GM18502 (cell line): ENCODE measurements around the gene RSRP1.
"Not testable (repeated sequence)": the region's sequence is repeated elsewhere in the genome, so short reads cannot be mapped to it uniquely, and the experiment has no call there.

Experiments
- ATAC-seq: cut with Tn5 transposase; IDR thresholded peaks from one replicate; pipeline ENCODE4 v1.9.1; 2021; ENCODE audit warnings: mild to moderate bottlenecking; ENCODE audit not compliant: unreplicated experiment, poor library complexity

The RSRP1 gene, protein sequence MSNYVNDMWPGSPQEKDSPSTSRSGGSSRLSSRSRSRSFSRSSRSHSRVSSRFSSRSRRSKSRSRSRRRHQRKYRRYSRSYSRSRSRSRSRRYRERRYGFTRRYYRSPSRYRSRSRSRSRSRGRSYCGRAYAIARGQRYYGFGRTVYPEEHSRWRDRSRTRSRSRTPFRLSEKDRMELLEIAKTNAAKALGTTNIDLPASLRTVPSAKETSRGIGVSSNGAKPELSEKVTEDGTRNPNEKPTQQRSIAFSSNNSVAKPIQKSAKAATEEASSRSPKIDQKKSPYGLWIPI

DNA sequence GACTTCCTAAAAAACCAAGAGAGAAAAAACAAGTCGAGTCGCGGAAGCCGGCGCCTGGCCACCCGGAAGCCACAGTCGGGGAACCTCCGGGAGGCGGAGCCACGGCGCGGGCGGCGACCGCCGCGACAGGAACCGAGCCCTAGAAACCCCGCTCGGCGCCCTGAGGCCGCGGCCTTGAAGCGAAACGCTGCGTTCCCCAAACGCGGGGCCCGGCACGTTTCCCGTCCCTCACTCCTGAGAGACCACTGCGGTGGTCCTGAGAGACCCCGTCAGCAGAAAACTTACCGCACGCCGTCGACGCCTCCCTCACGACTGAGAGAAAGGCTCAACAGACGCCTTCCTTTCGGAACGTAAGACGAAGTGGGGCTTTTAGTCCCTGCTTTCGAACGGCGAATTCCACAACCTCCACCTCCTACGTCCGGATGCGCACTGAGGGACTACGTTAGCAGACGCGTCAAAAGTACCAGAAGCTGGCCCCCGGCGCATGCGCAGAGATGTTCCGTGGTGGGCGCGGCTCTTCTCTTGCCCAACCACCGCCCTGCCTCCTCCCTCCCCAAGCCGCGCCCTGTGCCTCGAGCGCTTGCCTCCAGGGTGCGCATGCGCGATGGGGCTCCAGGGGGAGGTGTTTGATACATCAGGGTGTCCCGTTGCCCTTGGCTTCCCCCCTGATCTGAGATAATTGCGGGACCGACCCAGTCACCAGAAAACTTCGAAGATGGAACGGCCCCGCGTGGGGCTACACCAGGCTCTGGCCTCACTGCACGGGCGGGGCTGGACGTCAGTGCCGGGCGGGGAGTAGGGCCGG lies at the start of gene RSRP1:
Gene RSRP1 (minus strand): TSS at position 431 of the 805 bp plus-strand sequence. CDS start 491 bp downstream, outside the sequence.
- ATAC-seq, result peak; percentile 85

DNA sequence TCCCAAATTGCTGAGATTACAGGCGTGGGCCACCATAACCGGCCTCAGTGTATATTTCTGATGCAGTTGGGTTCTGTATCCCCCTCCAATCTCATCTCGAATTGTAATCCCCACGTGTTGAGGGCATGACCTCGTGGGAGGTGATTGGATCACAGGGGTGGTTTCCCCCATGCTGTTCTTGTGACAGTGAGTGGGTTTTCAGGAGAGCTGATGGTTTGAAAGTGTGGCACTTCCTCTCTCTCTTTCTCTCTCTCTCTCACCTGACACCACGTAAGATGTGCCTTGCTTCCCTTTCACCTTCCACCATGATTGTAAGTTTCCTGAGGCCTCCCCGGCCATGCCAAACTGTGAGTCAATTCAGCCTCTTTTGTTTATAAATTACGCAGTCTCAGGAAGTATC lies 49.2 kb upstream of the RSRP1 start:
- not testable (repeated sequence) for ATAC-seq

DNA sequence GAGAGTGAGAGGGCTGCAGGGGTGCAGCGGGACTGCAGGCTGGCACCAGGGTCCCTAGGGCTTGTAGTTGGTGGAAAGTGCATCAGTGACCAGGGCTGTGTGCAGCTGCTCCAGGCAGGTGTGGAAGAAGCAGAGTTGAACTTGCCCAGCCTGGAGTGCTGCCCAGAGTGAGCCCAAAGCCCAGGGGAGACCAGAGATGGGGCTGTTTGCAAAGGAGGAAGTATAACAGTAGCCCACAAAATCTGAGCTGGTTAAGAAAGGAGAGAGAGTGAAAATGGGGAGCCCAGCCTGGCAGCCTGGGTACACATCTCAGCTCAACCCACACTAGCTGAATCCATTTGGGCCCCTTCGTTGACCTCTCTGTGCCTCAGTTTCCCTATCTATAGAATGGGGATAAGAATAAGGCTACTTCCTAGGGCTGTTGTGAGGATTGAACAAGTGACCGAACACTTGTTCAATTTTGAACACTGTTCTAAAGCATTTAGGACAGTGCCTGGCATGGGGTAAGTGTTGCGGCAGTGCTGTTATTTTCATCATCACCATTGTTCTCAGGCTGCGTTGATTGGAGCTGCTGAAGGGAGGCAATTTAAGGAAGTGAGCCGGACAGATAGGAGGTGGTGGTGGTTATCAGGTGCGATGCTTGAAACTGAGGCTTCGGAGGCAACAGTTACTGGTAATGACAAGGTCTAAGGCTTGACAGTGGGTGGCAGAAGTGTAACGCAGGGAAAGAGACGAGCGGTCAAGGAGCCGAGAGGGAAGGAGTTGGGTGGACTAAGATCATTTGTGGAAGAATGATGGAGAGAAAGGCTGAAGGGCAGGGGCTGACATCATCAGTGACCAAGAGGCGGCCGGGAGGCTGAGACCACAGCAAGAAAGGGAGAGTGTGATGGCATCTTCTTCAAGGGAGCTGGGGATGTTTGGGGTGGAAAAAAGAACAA lies 47.9 kb upstream of the RSRP1 start:
- not testable (repeated sequence) for ATAC-seq

DNA sequence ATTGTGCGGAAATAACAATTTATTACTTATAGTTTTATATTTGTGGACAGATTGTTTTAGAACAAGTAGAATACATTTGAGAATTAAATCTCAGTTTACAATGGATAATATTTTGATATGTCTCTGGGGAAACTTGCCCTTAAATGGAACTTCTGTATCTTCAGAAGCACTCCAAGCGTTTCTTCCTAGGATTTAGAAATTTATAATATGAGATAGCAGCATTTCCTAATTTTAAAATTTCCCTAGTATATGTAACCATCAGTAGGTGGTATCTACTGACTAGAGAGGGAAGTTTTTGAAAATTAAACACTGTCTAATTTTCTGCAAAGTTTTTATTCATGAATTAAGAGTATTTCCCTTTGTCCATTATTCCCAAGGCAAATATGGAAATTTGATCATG lies 46.2 kb upstream of the RSRP1 start:
- ATAC-seq, result not testable (repeated sequence)

DNA sequence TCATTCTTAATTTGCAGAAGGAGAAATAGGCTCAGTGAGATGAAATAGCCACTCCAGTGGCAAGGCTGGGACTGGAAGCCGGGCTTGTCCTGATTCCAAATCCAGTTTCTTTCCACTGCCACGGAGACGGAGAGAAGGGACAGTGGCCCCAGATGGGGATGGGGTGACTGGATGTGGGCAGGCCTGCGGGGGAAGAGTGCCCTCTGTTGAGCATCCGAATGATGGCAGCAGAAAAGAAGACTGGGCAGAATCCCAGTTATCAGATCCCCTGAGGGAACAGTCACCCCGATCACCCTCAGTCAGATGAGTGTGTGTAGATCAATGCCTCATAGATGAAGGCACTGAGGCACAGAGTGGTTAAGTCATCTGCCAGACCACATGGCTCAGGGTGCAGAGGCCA lies 42.8 kb upstream of the RSRP1 start:
- not testable (repeated sequence) for ATAC-seq

DNA sequence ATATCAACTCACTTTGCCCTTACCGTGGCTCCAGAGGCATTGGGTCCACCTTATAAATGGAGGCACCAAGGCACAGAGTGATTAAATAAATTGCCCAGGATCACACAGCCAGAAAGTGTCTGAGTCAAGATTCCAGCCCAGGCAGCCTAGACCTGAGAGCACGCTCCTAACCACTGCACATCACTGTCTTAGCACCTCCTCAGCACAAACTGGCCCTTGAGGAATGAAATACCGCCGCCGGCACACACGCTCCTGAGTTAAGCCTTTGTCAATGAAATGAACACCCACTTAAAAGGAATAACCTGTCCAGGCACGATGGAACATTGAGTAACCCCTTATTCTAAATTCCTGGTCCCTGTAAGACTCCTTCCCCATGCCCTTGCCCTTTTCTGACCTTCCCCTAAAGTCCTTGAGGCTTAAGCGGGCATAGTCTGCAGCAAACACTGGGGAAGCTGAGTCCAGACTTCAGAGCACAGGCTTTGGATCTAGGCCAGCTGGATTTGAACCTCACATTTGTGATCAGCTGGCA lies 41.4 kb upstream of the RSRP1 start:
- ATAC-seq, result not testable (repeated sequence)

DNA sequence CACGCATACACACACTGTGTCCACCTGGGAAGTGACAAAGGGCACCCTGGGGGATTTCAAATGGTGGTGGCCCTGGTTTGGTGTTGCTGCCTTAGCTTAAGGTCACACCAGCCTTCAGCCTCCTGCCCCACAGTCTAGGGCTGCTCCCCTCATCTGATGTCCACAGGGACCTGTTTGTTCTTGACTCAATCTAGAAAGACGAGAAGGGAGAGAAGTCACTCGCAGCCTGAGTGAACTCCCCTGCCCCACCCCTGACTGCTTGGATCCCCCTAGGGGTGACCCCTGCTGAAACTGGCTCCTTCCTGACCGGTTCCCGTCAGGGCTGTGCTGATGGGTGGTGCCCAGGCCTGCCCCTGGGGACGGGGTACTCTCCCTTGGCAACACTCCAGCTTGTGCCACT lies 39.9 kb upstream of the RSRP1 start:
- not testable (repeated sequence) for ATAC-seq

DNA sequence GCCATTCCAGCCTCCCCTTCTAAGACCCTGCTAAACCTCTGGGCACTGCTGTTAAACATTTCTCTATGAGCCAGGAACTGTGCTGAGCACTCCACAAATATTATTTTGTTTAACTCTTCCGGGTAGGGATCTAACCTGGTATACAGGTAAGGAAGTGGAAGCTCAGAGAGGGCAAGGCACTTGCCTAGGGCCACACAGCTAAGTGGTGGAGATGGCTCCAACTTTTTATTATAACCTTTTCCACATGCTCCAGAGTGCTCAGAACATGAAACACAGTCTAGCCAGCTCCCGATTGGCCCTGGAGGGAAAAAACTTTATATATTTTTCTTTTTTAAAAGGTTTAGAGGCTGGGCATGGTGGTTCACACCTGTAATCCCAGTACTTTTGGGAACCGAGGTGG lies 38.6 kb upstream of the RSRP1 start:
- ATAC-seq, result not testable (repeated sequence)

DNA sequence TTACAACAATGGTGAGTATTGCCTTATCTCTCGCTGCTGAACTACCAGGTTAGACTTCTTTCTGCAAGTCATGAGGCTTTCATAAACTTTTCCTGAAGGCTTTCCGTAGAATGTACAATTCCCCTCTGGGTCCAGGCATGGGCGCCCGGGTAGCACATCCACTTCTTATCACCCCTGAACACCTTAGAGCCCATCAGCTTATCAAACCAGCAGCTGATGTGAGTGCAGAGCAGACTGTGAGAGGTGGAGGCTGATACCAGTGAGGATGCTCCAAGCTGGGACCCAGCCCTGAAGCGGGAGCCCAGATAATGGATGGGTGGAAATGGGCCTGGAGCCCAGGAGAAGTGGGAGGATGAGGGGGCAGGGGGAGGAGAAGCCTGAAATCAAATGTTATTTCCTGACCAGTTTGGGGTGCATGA lies 32.4 kb upstream of the RSRP1 start:
- ATAC-seq, result not testable (repeated sequence)

DNA sequence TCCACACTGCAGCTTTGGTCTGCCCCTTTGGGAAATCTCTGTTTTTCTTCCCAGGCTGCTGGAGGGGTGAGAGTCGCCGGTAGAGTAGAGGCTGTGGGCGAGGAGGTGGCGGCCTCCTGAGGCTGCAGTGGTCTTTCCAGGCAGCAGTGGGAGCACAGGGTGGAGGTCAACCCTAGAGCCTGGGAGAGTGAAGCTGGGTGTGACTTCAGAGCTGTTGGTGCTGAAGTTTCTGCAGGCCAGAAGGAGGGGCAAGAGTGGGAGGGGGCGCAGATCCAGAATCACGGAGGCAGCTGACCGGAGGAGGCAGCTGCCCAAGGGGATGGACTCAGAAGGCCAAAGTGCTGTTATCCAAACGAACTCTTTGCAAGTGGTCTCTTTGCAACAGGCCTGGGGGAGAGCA lies 31.5 kb upstream of the RSRP1 start:
- ATAC-seq, result not testable (repeated sequence)

DNA sequence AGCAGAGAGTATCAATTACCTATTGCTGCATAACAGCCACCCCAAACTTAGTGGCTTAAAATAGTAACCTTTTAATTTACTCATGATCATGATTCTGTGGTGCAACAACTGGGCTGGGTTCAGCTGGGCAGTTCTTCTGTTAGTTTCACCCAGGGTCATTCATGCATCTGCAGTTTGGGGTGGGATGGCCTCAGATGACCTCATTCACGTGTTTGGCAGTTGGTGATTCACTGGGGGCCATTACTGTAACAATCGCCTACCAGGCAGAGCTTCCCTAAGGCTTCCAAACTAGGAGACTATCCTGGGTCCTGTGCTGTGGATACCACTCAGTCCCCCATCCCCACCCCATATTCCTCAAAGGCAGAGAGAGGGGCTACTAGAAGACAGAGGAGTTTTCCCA lies 31.1 kb upstream of the RSRP1 start:
- not testable (repeated sequence) for ATAC-seq

DNA sequence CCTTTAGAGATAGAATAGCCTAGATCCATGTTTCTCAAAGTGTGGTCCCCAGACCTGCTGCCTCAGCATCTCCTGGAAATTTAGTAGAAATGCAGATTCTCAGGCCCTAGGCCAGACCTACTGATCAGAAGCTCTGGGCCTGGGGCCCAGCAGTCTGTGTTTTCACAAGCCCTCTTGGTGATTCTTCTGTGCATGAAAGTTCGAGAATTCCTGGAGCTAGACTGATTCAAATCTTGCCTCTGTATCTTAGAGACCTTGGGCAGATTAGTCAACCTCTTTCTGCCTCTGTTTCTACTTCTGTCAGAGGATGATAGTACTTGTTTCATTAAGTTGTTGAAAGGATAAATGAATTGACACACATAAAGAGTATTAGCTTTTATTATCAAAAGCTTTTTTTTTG lies 30.0 kb upstream of the RSRP1 start:
- not testable (repeated sequence) for ATAC-seq

DNA sequence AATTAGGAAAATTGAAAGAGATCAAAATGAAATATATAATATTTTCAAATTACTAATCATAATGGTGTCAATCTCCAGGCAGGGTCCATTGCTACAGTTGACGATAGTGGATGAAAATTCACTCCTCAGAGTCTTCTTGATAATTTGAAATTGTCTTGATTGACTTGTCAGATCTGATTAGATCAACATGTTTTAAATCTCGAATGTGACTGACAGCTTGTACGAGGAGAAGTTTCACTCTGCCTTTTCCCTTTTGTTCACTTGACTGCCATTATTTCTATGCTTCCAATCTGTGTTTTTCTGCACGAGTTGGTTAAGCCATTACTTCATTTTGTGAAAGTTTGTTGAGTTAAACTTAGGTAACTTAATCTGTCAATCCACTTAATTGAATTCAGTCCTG lies 28.4 kb upstream of the RSRP1 start:
- ATAC-seq, result not testable (repeated sequence)

DNA sequence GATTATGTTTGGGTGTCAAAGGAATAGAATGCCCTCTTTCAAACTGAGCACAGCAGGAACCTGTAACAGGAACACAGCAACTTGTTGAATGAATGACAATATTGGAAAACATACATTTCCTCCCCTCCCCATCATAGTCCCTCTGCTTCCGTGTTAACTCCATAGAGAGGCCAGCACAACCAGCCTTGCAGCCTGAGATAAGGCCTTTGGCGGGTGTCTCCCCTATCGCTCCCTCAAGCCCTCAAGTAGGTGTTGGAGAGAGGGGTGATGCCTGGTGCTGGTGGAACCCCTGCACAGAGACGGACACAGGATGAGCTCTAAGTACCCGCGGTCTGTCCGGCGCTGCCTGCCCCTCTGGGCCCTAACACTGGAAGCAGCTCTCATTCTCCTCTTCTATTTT lies 25.0 kb upstream of the RSRP1 start, which contains the start of gene RHD:
Gene RHD (plus strand): TSS at position 272 of the 400 bp plus-strand sequence. CDS start 39 bp downstream, at position 311.
- not testable (repeated sequence) for ATAC-seq

DNA sequence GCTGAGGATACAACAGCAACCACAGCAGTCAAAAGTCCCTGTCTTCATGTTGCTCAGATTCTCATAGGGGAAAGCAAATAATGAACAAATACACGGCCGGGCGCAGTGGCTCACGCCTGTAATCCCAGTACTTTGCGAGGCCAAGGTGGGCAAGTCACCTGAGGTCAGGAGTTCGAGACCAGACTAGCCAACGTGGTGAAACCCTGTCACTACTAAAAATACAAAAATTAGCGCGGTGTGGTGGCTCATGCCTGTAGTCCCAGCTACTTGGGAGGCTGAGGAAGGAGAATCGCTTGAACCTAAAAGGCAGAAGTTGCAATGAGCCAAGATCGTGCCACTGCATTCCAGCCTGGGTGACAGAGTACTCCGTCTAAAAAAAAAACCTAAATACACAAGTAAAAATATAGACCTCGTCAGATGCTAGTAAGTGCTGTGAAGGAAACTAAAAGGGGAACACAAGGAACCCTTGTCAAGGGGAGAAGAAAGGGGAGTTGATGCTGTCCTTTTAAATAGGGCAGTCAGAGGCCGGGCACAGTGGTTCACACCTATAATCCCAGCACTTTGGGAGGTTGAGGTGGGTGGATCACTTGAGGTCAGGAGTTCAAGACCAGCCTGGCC lies 21.0 kb upstream of the RSRP1 start:
- not testable (repeated sequence) for ATAC-seq

DNA sequence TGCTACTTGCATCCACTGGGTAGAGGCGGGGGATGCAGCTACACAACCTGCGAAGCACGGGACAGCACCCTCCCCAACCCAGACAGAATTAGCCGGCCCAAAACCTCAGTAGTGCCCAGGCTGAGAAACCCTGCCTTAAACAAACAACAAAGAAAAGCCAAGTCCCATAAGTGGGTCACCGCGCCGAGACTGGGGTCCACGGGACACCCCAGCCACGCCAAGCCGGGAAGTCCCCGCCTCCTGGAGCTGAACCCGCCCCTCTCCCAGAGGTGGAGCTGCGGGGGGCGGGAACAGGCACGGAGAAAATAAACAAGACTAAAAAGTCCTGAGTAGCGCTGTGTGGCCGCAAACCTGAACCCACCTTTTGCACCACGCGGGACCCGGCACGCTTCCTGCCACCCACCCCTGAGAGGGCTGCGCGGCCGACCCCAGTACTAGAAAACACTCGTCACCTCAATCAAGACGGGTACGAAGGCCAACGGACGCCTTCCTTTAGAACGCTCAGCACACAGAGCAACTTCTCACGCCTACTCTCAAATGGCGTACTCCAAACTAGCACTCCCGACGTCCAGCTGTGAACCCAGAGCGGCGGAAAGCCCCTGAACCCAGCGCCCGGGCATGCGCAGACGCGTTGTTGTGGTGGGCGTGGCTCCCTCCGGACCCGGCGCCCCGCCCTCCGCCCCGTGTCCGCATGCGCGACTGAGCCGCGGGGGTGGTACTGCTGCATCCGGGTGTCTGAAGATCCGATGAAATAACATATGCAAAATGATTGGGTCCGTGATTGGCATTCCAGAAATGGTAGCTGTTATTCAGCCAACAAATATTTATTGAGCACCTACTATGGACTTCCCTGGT lies 20.3 kb upstream of the RSRP1 start:
- peak; percentile 80 for ATAC-seq

DNA sequence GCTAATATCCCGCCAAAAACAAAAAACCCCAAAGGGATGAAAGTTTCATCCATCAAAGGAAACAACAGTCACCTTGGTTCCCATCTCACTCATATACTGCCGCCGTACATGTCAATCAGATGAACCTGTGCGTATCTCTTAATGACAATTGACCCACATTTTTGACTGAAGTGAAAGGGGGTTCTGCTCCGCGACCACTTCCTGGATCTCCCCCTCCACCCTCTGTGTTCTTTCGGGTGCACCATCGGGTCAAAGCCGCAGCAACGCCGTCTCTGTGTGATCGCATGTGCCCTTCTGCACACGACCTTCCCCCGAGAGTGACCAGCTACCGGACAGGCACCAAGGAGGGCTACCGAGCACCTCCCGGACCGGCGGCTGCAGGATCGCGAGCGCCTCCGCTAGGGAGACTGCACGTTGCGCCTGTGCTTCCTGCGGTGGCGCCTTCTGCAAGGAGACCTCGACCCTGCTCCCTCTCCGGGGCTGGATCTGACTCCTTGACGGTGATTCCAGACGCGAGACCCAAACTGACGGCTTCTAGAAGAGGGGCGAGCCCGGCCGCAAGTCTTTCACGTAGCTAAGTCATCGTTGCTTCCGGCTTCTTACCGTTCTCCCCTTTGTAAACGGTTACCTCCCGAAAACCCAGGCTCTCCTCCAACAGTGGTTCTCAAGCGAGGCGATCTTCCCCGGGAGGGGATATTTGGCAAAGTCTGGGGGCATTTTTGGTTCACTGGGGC lies 19.5 kb upstream of the RSRP1 start:
- peak; percentile 26 for ATAC-seq

DNA sequence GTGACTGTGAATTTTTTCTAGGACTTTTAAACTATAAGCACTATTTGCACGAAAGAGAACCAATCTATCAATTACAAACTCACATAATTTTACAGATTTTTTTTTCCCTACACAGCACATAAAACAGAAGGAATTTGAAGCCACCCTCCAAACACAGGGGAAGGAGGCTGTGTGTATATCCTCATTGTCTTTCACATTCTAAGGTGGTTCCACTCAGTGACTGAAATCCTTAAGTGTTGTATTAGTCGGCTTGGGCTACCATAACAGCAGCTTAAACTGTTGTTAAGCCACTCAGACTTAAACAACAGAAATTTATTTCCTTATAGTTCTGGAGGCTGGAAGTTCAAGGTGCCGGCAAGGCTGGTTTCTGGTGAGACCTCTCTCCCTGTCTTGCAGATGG lies 13.1 kb upstream of the RSRP1 start:
- ATAC-seq, result not testable (repeated sequence)
